GM12872 (cell line): ENCODE measurements around the gene SLC4A11.
A peak's percentile ranks its signal among the peaks of the same experiment; 100 is the strongest.

ENCODE experiments used
- TF ChIP-seq, protein P1 (sequence below): IDR thresholded peaks from 3 replicates; pipeline ENCODE4 v1.5.1; 2011; ENCODE audit warnings: low read depth, mild to moderate bottlenecking, low read length, moderate library complexity; ENCODE audit not compliant: insufficient read depth

The SLC4A11 gene

DNA sequence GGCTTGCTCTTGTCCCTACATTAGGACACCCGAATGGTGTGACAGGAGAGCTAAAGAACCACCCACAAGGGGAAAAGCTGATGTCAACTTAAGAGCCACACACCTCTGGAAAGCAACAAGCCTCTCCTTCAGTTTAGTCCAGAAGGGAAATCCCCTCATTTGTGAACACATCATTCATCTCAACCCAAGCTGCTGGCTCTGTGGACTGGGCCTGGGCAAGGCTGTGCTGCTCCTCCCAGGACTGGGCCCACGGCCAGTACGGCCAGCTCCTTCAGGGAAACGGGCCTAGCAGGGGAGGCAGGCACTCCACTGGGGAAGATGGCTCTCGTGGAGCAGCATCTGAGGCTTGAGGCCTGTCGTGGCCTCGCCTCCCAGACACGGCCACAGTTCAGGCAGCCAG lies 12.8 kb upstream of the SLC4A11 start:
- TF ChIP-seq, protein P1, sequence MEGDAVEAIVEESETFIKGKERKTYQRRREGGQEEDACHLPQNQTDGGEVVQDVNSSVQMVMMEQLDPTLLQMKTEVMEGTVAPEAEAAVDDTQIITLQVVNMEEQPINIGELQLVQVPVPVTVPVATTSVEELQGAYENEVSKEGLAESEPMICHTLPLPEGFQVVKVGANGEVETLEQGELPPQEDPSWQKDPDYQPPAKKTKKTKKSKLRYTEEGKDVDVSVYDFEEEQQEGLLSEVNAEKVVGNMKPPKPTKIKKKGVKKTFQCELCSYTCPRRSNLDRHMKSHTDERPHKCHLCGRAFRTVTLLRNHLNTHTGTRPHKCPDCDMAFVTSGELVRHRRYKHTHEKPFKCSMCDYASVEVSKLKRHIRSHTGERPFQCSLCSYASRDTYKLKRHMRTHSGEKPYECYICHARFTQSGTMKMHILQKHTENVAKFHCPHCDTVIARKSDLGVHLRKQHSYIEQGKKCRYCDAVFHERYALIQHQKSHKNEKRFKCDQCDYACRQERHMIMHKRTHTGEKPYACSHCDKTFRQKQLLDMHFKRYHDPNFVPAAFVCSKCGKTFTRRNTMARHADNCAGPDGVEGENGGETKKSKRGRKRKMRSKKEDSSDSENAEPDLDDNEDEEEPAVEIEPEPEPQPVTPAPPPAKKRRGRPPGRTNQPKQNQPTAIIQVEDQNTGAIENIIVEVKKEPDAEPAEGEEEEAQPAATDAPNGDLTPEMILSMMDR = no peak

DNA sequence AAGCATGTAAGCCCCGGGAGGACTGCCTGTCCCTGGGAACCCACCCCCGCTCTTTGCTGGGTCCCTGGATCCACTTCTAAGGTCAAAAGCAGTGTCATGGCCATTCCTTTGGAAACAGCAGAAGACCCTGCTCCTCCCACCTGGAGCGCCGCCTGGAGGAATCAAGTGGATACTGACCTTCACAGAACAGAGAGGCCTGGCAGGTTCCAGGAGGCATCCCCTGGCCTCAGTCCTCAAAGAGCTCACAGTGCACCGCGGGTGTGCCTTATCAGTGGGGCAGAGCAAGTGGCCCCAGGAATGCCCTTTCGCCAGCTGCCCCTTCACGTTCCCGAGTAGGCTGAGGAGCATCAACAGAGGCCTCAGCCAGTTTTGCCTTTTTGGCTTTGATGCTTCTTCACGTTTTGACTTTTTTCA lies 11.1 kb upstream of the SLC4A11 start:
- TF ChIP-seq, protein P1 = peak; percentile 18; the same call in 1 of the 3 replicates

DNA sequence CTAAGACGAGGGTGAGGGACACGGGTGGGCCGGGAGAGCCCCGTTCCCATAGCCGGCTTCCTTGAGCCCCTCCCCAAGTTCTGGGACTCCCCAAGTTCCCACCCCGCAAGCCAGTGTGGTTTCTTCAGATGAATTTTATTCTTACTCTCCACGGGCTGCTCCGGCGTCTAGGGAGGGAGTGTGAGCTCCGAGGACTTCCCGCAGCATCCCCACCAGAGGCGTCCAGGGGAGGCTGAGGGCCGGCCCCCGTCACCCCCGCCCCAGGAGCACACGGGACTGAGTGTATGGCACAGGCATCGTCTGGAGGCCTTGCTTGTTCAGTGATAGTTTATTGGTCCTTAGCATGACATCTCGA lies 10.0 kb upstream of the SLC4A11 start:
- TF ChIP-seq, protein P1 = no peak

DNA sequence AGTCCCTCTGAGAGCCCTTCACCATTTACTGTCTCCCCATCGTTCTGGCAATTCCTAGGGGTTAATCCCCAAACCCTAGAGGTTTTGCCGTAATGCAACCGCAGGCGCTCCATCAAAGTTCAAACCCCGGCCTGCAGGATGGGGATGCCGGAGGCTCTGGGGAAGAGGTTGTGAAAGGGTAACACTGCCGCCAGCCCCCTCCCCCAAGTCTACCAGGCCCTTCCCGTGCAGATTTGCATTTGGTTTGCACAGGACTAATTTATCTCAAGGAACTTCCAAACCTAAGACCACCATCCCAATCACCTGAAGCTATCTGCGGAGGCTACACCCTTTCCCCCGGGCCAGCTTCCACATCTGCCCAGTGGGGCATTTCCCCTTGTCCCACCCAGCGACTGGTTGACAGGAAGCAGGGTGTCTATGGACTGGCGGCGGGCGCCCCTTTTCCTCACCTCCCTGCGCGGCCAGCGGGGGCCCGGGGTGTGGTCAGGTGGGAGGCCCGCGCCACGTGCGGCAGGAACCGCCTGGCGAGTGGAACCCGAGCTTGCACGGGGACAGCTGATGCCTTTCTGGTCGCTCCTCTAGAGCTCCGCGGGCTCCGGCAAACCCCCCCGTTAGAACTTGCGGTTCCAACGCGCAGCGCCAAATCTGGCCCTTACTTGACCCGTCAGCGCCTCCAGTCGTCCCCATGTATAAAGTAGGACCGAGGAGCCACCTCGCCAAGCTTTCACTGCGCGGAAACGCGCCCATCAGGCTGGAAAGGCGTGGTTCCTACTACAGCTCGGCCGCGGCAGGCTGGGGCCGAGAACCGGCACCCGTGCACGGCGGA lies 9.4 kb upstream of the SLC4A11 start:
- TF ChIP-seq, protein P1 = no peak

- TF ChIP-seq, protein P1 = no peak
Observed at GRCh38 chr20:3247638-3248037, 8.6 kb upstream of the SLC4A11 start.

- TF ChIP-seq, protein P1 = no peak
Observed at GRCh38 chr20:3246682-3247081, 7.7 kb upstream of the SLC4A11 start.

DNA sequence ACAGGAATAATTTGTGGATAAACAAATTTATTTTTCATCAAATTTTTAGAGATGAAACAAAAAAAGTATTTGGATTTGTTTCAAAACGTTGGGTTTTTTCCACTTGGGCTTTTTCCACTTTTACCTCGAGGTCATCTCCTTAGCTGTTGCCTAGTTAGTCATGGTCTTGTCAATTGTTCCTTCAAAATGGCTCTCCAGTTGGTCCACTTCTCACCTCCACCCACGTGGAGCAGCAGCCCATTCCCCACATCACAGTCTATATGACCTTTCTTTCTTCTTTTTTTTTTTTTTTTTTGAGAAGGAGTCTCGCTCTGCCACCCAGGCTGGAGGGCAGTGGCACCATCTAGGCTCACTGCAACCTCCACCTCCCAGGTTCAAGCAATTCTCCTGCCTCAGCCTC lies 6.7 kb upstream of the SLC4A11 start:
- TF ChIP-seq, protein P1 = no peak

DNA sequence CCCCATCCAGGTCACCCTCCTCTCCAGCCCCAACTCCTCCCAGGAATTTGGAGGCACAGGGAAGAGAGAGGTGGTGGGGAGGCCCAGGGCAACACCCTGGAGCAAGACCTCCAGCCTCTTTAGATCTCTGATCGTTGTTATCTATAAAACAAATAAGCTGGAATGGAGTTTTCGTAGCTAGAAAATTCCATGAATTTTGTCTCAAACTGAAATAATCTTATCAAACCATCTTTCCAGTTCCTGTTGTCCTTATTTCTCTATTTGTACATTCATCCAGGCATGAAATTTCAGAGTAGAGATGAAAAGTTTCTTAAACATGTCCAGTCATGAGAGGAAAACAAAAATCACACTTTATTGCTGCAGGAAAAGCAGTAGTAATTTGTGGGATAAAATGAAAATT lies 6.2 kb upstream of the SLC4A11 start:
- TF ChIP-seq, protein P1 = no peak
